Muscle of arm (tissue), 12 donors: ENCODE measurements around the gene FBXL14. TPM values are rescaled to one million over a fixed set of nuclear protein-coding genes. Genes with fewer than 3 reads are reported as not detected.

Source experiments
- polyA plus RNA-seq, 12 donors: library from polyadenylated mRNA; unstranded; fragments of 120-200 nt; gene quantifications; one replicate each; pipeline ENCODE4 v1.2.1, GENCODE V29; 2013; ENCODE audit not compliant: insufficient read length in 12 of 12

The FBXL14 gene
- polyA plus RNA-seq, 12 donors = 2.9 to 10.1 (median 3.8) TPM; not detected in 1

Other genes starting within 250 kb of the FBXL14 start
- gene WNT5B, start 34.6 kb upstream of the FBXL14 start, polyA plus RNA-seq = 10 to 100 TPM in 11 of 12 donors, not detected in 1; 16.5 to 35.5 (median 25.9) TPM
- gene ADIPOR2, start 96.5 kb upstream of the FBXL14 start, polyA plus RNA-seq = 10 to 100 TPM in 11 of 12 donors, not detected in 1; 17.3 to 30.6 (median 26.6) TPM
- gene LRTM2, start 226.0 kb upstream of the FBXL14 start, polyA plus RNA-seq = under 1 TPM in 9 of 12 donors, not detected in 3; 0.09 to 0.98 (median 0.20) TPM